Osteocyte (in vitro differentiated cells): ENCODE results near the gene CLEC16A. TPM values are rescaled to one million over a fixed set of nuclear protein-coding genes. Genes with fewer than 3 reads are reported as not detected.

Experiments
- DNase-seq: peaks from one replicate; pipeline ENCODE4 v3.0.0; 2021; ENCODE audit warnings: mixed read lengths; ENCODE audit not compliant: unreplicated experiment; ENCODE audit errors: extremely low spot score
- H3K27ac Mint-ChIP-seq: one replicate; pipeline ENCODE4 v1.8.0; 2021; ENCODE audit warnings: mild to moderate bottlenecking, mixed read lengths; ENCODE audit not compliant: unreplicated experiment
- H3K27me3 Mint-ChIP-seq: one replicate; pipeline ENCODE4 v1.8.0; 2021; ENCODE audit warnings: mixed read lengths; ENCODE audit not compliant: unreplicated experiment
- H3K36me3 Mint-ChIP-seq: one replicate; pipeline ENCODE4 v1.8.0; 2021; ENCODE audit warnings: mixed read lengths; ENCODE audit not compliant: unreplicated experiment
- H3K4me1 Mint-ChIP-seq: one replicate; pipeline ENCODE4 v1.8.0; 2021; ENCODE audit warnings: mixed read lengths; ENCODE audit not compliant: unreplicated experiment
- H3K4me3 Mint-ChIP-seq: one replicate; pipeline ENCODE4 v1.8.0; 2021; ENCODE audit warnings: mild to moderate bottlenecking, moderate library complexity, mixed read lengths; ENCODE audit not compliant: unreplicated experiment
- H3K9me3 Mint-ChIP-seq: one replicate; pipeline ENCODE4 v1.8.0; 2021; ENCODE audit warnings: mixed read lengths; ENCODE audit not compliant: unreplicated experiment
- total RNA-seq: library from RNA; stranded (reverse); gene quantifications from 2 replicates; pipeline ENCODE4 v1.2.1, GENCODE V29; 2021
- TF ChIP-seq, protein P1 (sequence below): fragments of 200-600 bp; sonication (generic); IDR thresholded peaks from 2 replicates; pipeline ENCODE4 v1.5.0; 2021; ENCODE audit warnings: antibody characterized with exemption, mild to moderate bottlenecking, moderate library complexity

CLEC16A gene
- total RNA-seq, 1 donor from 2014 or later = 22.1 TPM

- Mint-ChIP-seq H3K36me3 (peaks cover 36% of the 10 kb centered on the region), H3K4me1 (peaks cover 24% of the 10 kb centered on the region), H3K27ac (peak overlapping the region; percentile 39), H3K27me3 (no peaks in the 10 kb centered on the region), H3K4me3 (no peak overlapping the region), H3K9me3 (no peaks in the 10 kb centered on the region)
- TF ChIP-seq, protein P1, sequence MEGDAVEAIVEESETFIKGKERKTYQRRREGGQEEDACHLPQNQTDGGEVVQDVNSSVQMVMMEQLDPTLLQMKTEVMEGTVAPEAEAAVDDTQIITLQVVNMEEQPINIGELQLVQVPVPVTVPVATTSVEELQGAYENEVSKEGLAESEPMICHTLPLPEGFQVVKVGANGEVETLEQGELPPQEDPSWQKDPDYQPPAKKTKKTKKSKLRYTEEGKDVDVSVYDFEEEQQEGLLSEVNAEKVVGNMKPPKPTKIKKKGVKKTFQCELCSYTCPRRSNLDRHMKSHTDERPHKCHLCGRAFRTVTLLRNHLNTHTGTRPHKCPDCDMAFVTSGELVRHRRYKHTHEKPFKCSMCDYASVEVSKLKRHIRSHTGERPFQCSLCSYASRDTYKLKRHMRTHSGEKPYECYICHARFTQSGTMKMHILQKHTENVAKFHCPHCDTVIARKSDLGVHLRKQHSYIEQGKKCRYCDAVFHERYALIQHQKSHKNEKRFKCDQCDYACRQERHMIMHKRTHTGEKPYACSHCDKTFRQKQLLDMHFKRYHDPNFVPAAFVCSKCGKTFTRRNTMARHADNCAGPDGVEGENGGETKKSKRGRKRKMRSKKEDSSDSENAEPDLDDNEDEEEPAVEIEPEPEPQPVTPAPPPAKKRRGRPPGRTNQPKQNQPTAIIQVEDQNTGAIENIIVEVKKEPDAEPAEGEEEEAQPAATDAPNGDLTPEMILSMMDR = no peak
- DNase-seq = no peak
Measured at GRCh38 chr16:10992797-10993196, 48.4 kb downstream of the CLEC16A start.

- no peak overlapping the region for H3K27ac Mint-ChIP-seq
- no peaks in the 10 kb centered on the region for H3K27me3 Mint-ChIP-seq
Measured at GRCh38 chr16:10993649-10994048, 49.3 kb downstream of the CLEC16A start.

DNA sequence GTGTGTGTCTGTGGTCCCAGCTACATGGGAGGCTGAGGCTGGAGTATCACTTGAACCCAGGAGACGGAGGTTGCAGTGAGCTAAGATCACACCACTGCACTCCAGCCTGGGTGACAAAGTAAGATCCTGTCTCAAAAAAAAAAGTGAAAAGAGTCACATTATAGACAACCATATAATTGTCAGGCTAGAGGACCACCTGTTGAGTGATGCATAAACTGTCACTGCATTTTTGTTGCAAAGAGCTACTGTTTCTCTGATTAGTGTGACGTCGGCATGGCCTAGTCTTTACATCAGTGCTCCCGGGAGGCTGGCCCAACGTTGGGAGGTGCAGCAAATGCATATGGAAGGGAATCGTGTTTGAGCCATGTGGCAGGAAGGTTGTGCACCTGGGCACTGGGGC lies 50.2 kb downstream of the CLEC16A start:
- Mint-ChIP-seq H3K27me3 (no peaks in the 10 kb centered on the region), H3K27ac (no peak overlapping the region), H3K36me3 (peaks cover 32% of the 10 kb centered on the region), H3K4me1 (peaks cover 26% of the 10 kb centered on the region), H3K4me3 (no peak overlapping the region), H3K9me3 (no peaks in the 10 kb centered on the region)
- DNase-seq = no peak
- TF ChIP-seq, protein P1 = no peak

More at GRCh38 chr16:10993649-10994048, 49.3 kb downstream of the CLEC16A start:
- no peaks in the 10 kb centered on the region for H3K9me3 Mint-ChIP-seq
- no peak for DNase-seq
- H3K4me3 Mint-ChIP-seq = no peak overlapping the region
- TF ChIP-seq, protein P1 = no peak
- peaks cover 26% of the 10 kb centered on the region for H3K4me1 Mint-ChIP-seq
- H3K36me3 Mint-ChIP-seq = peaks cover 38% of the 10 kb centered on the region

DNA sequence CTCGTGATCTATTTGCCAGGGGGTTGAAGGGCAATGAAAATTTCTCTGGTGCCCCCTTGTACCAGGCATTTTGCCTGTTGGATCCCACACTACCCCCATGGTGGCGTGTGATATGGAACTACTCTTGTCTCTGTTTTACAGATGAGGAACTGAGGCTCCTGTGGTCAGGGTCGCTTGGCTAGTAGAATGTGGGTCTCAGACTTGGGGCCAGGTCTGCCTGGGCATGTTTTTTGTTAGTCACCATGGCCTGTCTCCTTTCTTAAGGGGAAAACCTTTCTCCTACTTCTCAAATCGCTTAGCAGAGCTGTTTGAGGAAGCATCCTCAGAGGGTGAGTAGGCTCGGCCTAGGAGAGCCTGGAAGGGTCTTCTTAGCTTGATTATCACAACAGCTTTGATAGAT lies 51.2 kb downstream of the CLEC16A start:
- TF ChIP-seq, protein P1 = no peak
- Mint-ChIP-seq H3K27me3 (no peaks in the 10 kb centered on the region), H3K36me3 (peaks cover 35% of the 10 kb centered on the region), H3K4me1 (peaks cover 26% of the 10 kb centered on the region), H3K9me3 (no peaks in the 10 kb centered on the region), H3K4me3 (no peak overlapping the region), H3K27ac (no peak overlapping the region)
- DNase-seq = no peak

GRCh38 chr16:10997485-10997884 lies 53.1 kb downstream of the CLEC16A start:
- Mint-ChIP-seq H3K36me3 (peaks cover 32% of the 10 kb centered on the region), H3K4me3 (no peak overlapping the region), H3K27me3 (no peaks in the 10 kb centered on the region), H3K27ac (no peak overlapping the region), H3K4me1 (peaks cover 9% of the 10 kb centered on the region), H3K9me3 (no peaks in the 10 kb centered on the region)
- TF ChIP-seq, protein P1 = no peak
- no peak for DNase-seq
